Upper lobe of left lung (tissue), 4 donors: Measurements from ENCODE around the gene CES1.

Experiments
- CTCF ChIP-seq, 6 experiments: fragments of 450-650 bp in 4 of 6; fragments of 200-600 bp in 2 of 6; sonication (generic) in 2 of 6; IDR thresholded peaks; one replicate each; pipeline ENCODE4 v1.5.1; 2016 to 2019; ENCODE audit warnings: antibody characterized with exemption in 6 of 6
- EP300 ChIP-seq, 4 donors: sonication (generic); formaldehyde crosslinking; IDR thresholded peaks; one replicate each; pipeline ENCODE4 v1.5.1; 2017; ENCODE audit warnings: antibody characterized with exemption in 4 of 4, control low read depth in 2 of 4
- POLR2A ChIP-seq, 4 donors: fragments of 450-650 bp; IDR thresholded peaks; one replicate each; pipeline ENCODE4 v1.5.1; 2016 to 2017; ENCODE audit warnings: antibody characterized with exemption in 4 of 4, mild to moderate bottlenecking in 2 of 4

GRCh38 chr16:55868980-55869379 is 36.1 kb upstream of the CES1 start:
- TF ChIP-seq CTCF (IDR thresholded peaks at IDR 0.05) (no peak), EP300 (IDR thresholded peaks at IDR 0.05) (no peak), POLR2A (IDR thresholded peaks at IDR 0.05) (no peak)
